SKM-1 treated with dmso at 0.1 percent for 144 hours (cell line): Measurements from ENCODE around the gene KRTAP5-6.
"Not testable (repeated sequence)": the region's sequence is repeated elsewhere in the genome, so short reads cannot be mapped to it uniquely, and the experiment has no call there.

Source experiments
- DNase-seq: peaks from one replicate; lab custom pipeline; 2025; ENCODE audit not compliant: unreplicated experiment; lab: John Stamatoyannopoulos, UW

The KRTAP5-6 gene

GRCh38 chr11:1661454-1662269 lies 35.3 kb upstream of the KRTAP5-6 start:
- not testable (repeated sequence) for DNase-seq

- not testable (repeated sequence) for DNase-seq
Observed at GRCh38 chr11:1662699-1663283, 34.2 kb upstream of the KRTAP5-6 start.

- DNase-seq: no peak
Observed at GRCh38 chr11:1665313-1665712, 31.7 kb upstream of the KRTAP5-6 start.

- no peak for DNase-seq
Observed at GRCh38 chr11:1667121-1667850, 29.7 kb upstream of the KRTAP5-6 start.

GRCh38 chr11:1667906-1668305 lies 29.1 kb upstream of the KRTAP5-6 start:
- DNase-seq: no peak

GRCh38 chr11:1668911-1669473 lies 28.0 kb upstream of the KRTAP5-6 start:
- DNase-seq: no peak

GRCh38 chr11:1669546-1670218 lies 27.3 kb upstream of the KRTAP5-6 start:
- no peak for DNase-seq

GRCh38 chr11:1670457-1670856 lies 26.5 kb upstream of the KRTAP5-6 start:
- DNase-seq: not testable (repeated sequence)

GRCh38 chr11:1670905-1671371 lies 26.1 kb upstream of the KRTAP5-6 start:
- no peak for DNase-seq

- DNase-seq: no peak
Observed at GRCh38 chr11:1671658-1672057, 25.3 kb upstream of the KRTAP5-6 start.

- DNase-seq: no peak
Observed at GRCh38 chr11:1672613-1673350, 24.2 kb upstream of the KRTAP5-6 start.

GRCh38 chr11:1673446-1674172 lies 23.4 kb upstream of the KRTAP5-6 start:
- DNase-seq: no peak

GRCh38 chr11:1674173-1675131 lies 22.5 kb upstream of the KRTAP5-6 start:
- DNase-seq: no peak

GRCh38 chr11:1675536-1676228 lies 21.3 kb upstream of the KRTAP5-6 start:
- no peak for DNase-seq

- no peak for DNase-seq
Observed at GRCh38 chr11:1676229-1676740, 20.7 kb upstream of the KRTAP5-6 start.

GRCh38 chr11:1679881-1680280 lies 17.1 kb upstream of the KRTAP5-6 start:
- no peak for DNase-seq

- no peak for DNase-seq
Observed at GRCh38 chr11:1682225-1682905, 14.6 kb upstream of the KRTAP5-6 start.
